SK-N-SH (cell line): ENCODE measurements around the gene TRMT1. TPM values are rescaled to one million over a fixed set of nuclear protein-coding genes. Genes with fewer than 3 reads are reported as not detected.
"Not testable (repeated sequence)": the region's sequence is repeated elsewhere in the genome, so short reads cannot be mapped to it uniquely, and the experiment has no call there.

ENCODE experiments used
- CTCF ChIA-PET: fragments of 300-600, 350-600 bp; formaldehyde crosslinking; extraction: SDS; loops from one replicate; lab custom pipeline; 2021; lab: Yijun Ruan, JAX
- POLR2A ChIA-PET: fragments of 350-600 bp; sonication (Branson Sonifier 250); formaldehyde crosslinking; extraction: SDS; loops from one replicate; lab custom pipeline; 2020; ENCODE audit warnings: antibody characterized with exemption, inconsistent platforms; lab: Yijun Ruan, JAX
- DNase-seq: peaks from one replicate; pipeline ENCODE4 v3.0.0; 2012
- H2AFZ ChIP-seq: fragments of 200-600 bp; sonication (generic); 2 replicates; pipeline ENCODE4 v1.8.1; 2016; ENCODE audit warnings: antibody characterized with exemption, mild to moderate bottlenecking, low read depth
- H3F3A ChIP-seq: fragments of 200-600 bp; sonication (generic); replicated peaks from 2 replicates; pipeline ENCODE3; 2016; ENCODE audit warnings: antibody characterized with exemption, mild to moderate bottlenecking; ENCODE audit not compliant: insufficient read depth
- H3K27ac ChIP-seq, 2 experiments: fragments of 200-500 bp in 1 of 2; fragments of 200-600 bp in 1 of 2; sonication (Bioruptor generic) in 1 of 2; sonication (generic), shearing (Covaris generic) in 1 of 2; 2 replicates each; pipeline versions ENCODE4 v1.5.1 to v1.6.1; 2014 to 2016; ENCODE audit warnings: low read depth in 2 of 2, inconsistent platforms in 1 of 2, low read length in 1 of 2, mild to moderate bottlenecking in 1 of 2, mixed read lengths in 1 of 2
- H3K27me3 ChIP-seq: fragments of 200-600 bp; sonication (generic), shearing (Covaris generic); 2 replicates; pipeline ENCODE4 v1.6.1; 2016; ENCODE audit warnings: mixed run types; ENCODE audit not compliant: insufficient read depth
- H3K36me3 ChIP-seq, 2 experiments: fragments of 200-500 bp in 1 of 2; fragments of 200-600 bp in 1 of 2; sonication (Bioruptor generic) in 1 of 2; sonication (generic) in 1 of 2; replicated peaks in 1 of 2; 2 replicates each; pipeline versions ENCODE3 to v1.5.1; 2014 to 2016; ENCODE audit warnings: low read length in 1 of 2, mild to moderate bottlenecking in 1 of 2; ENCODE audit not compliant: insufficient read depth in 2 of 2, control insufficient read depth in 1 of 2
- H3K4me1 ChIP-seq, 2 experiments: fragments of 200-500 bp in 1 of 2; fragments of 200-600 bp in 1 of 2; sonication (Bioruptor generic) in 1 of 2; sonication (generic), shearing (Covaris generic) in 1 of 2; 2 replicates each; pipeline versions ENCODE4 v1.5.1 to v1.6.1; 2014 to 2016; ENCODE audit warnings: low read depth in 1 of 2, low read length in 1 of 2, mixed run types in 1 of 2; ENCODE audit not compliant: insufficient read depth in 2 of 2, control insufficient read depth in 1 of 2
- H3K4me2 ChIP-seq: fragments of 200-600 bp; sonication (generic), shearing (Covaris generic); 2 replicates; pipeline ENCODE4 v1.6.1; 2017; ENCODE audit warnings: mixed run types
- H3K4me3 ChIP-seq, 2 experiments: fragments of 200-500 bp in 1 of 2; fragments of 200-600 bp in 1 of 2; sonication (Bioruptor generic) in 1 of 2; sonication (generic), shearing (Covaris generic) in 1 of 2; 2 replicates each; pipeline versions ENCODE4 v1.5.1 to v1.8.1; 2014 to 2016; ENCODE audit warnings: low read depth in 2 of 2, inconsistent platforms in 1 of 2, low read length in 1 of 2, mild to moderate bottlenecking in 1 of 2, mixed read lengths in 1 of 2, moderate library complexity in 1 of 2
- H3K79me2 ChIP-seq: fragments of 200-600 bp; sonication (generic); 2 replicates; pipeline ENCODE4 v1.8.1; 2017; ENCODE audit warnings: mild to moderate bottlenecking; ENCODE audit not compliant: insufficient read depth
- H3K9ac ChIP-seq: fragments of 200-600 bp; sonication (generic); 2 replicates; pipeline ENCODE4 v1.6.1; 2017; ENCODE audit warnings: mixed run types
- H3K9me2 ChIP-seq: fragments of 200-600 bp; sonication (generic); 2 replicates; pipeline ENCODE4 v1.6.1; 2017; ENCODE audit warnings: mixed run types
- H3K9me3 ChIP-seq: fragments of 200-600 bp; sonication (generic); 2 replicates; pipeline ENCODE4 v1.6.1; 2017; ENCODE audit warnings: mixed run types, mild to moderate bottlenecking, moderate library complexity
- H4K20me1 ChIP-seq: fragments of 200-600 bp; sonication (generic); 2 replicates; pipeline ENCODE4 v1.6.1; 2017; ENCODE audit warnings: mild to moderate bottlenecking, mixed run types; ENCODE audit not compliant: insufficient read depth
- ELF1 ChIP-seq: IDR thresholded peaks from 2 replicates; pipeline ENCODE4 v1.4.0; 2012
- GATA2 ChIP-seq: sonication (generic); formaldehyde crosslinking; IDR thresholded peaks from 2 replicates; pipeline ENCODE4 v1.5.0; 2020; ENCODE audit warnings: mild to moderate bottlenecking, missing genetic modification reagents
- MAX ChIP-seq: IDR thresholded peaks from 2 replicates; pipeline ENCODE4 v1.4.0; 2012; ENCODE audit warnings: low read depth
- NRF1 ChIP-seq: IDR thresholded peaks from 2 replicates; pipeline ENCODE4 v1.6.1; 2012; ENCODE audit warnings: low read depth, mild to moderate bottlenecking, low read length
- SIN3A ChIP-seq: IDR thresholded peaks from 2 replicates; pipeline ENCODE4 v1.6.1; 2012; ENCODE audit warnings: low read depth, mild to moderate bottlenecking, low read length, moderate library complexity, borderline replicate concordance
- TAF1 ChIP-seq: IDR thresholded peaks from 2 replicates; pipeline ENCODE4 v1.6.1; 2012; ENCODE audit warnings: low read depth, mild to moderate bottlenecking, low read length, moderate library complexity, borderline replicate concordance
- YY1 ChIP-seq: IDR thresholded peaks from 2 replicates; pipeline ENCODE4 v1.4.0; 2012; ENCODE audit warnings: low read depth, mild to moderate bottlenecking
- WGBS: methylation state at CpG from one replicate; pipeline ENCODE4 v1.1.6; 2017; ENCODE audit warnings: low lambda C conversion rate; 5-methylcytosine and 5-hydroxymethylcytosine counted together
- polyA plus RNA-seq, 3 experiments: library from polyadenylated mRNA; depleted of rRNA; stranded (reverse); fragments of >200 nt; gene quantifications; 2 replicates each; pipeline ENCODE4 v1.2.3, GENCODE V29; 2012
- TF ChIP-seq, protein P1 (sequence below): fragments of 150-350 bp; IDR thresholded peaks from 2 replicates; pipeline ENCODE4 v1.6.1; 2016; ENCODE audit warnings: mild to moderate bottlenecking, low read depth, low read length
- TF ChIP-seq, protein P2 (sequence below): IDR thresholded peaks from 2 replicates; pipeline ENCODE4 v1.4.0; 2012; ENCODE audit warnings: low read depth, borderline replicate concordance
- TF ChIP-seq, protein P3 (sequence below): fragments of 150-350 bp; IDR thresholded peaks from 2 replicates; pipeline ENCODE4 v1.6.1; 2017; ENCODE audit warnings: antibody characterized with exemption, low read length, low read depth, borderline replicate concordance

Gene TRMT1
- polyA plus RNA-seq, 1 of the 3 experiments (the other 2 are of a cell fraction), result 64.9 TPM

DNA sequence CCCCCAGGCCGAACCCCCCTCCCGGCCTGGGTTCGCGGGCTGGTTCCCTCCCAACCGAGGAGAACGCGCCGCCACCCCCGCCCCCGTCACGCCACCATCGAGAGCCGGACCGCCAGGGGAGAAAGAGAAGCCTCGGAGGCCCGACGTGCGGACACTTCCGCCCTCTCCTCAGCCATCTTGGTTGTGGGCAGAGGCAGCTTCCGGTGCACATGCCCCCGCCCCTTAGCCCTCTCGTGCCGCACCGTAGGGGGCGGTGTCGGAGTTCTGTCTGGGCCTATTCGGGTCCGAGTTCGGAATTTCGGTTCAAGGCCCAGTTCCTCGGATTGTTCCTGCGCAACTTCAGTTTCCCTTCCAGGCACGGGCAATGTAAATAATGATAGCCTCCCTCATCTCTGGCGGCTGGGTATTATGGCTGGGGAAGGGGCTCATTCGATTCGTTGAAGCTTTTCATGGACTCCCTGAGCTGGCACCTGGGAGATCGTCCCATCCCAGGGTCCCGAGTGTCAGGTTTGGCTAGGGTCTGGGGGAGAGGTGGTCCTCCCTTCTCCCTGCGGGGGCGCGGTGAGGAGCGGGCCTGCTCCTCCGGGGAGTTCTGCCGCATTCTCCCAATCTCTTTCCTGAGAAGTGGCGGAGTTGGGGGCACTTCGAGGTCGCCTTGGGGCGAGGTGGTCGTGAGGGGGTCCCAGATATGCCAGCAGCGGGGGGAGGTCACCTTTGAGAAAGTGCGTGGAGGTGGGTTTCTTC lies 33.8 kb upstream of the TRMT1 start, which contains the start of the genes IER2 and STX10 (continued):
- TF ChIP-seq MAX (peak; percentile 80), SIN3A (peak; percentile 56; the same call in 1 of the 2 replicates), GATA2 (CRISPR knock-in tag) (no peak), YY1 (peak; percentile 99)
- TF ChIP-seq, protein P1, sequence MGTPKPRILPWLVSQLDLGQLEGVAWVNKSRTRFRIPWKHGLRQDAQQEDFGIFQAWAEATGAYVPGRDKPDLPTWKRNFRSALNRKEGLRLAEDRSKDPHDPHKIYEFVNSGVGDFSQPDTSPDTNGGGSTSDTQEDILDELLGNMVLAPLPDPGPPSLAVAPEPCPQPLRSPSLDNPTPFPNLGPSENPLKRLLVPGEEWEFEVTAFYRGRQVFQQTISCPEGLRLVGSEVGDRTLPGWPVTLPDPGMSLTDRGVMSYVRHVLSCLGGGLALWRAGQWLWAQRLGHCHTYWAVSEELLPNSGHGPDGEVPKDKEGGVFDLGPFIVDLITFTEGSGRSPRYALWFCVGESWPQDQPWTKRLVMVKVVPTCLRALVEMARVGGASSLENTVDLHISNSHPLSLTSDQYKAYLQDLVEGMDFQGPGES, result no peak
- TF ChIP-seq, protein P2, sequence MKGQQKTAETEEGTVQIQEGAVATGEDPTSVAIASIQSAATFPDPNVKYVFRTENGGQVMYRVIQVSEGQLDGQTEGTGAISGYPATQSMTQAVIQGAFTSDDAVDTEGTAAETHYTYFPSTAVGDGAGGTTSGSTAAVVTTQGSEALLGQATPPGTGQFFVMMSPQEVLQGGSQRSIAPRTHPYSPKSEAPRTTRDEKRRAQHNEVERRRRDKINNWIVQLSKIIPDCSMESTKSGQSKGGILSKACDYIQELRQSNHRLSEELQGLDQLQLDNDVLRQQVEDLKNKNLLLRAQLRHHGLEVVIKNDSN, result no peak
- TF ChIP-seq, protein P3, sequence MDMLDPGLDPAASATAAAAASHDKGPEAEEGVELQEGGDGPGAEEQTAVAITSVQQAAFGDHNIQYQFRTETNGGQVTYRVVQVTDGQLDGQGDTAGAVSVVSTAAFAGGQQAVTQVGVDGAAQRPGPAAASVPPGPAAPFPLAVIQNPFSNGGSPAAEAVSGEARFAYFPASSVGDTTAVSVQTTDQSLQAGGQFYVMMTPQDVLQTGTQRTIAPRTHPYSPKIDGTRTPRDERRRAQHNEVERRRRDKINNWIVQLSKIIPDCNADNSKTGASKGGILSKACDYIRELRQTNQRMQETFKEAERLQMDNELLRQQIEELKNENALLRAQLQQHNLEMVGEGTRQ, result no peak

GRCh38 chr19:13149628-13150186 lies 33.2 kb upstream of the TRMT1 start:
- H3K27ac ChIP-seq, result peak overlapping the region; percentile 95 to 99
- CTCF ChIA-PET, result interaction anchor here (0.6 to 1.8 kb wide), 12 partner anchors 12 to 184 kb away, joined by 3 to 10 read pairs (median 4); no protein-coding TSS in a partner anchor
- peaks cover 11% of the 10 kb centered on the region for H3F3A ChIP-seq
- peaks cover 0 to 7% of the 10 kb centered on the region in 2 experiments; a peak in 1 of 4 replicates for H3K4me1 ChIP-seq
- H3K9me3 ChIP-seq, result no peaks in the 10 kb centered on the region
- H2AFZ ChIP-seq, result peak overlapping the region; percentile 71; the same call in 1 of the 2 replicates
- H4K20me1 ChIP-seq, result peaks cover 18% of the 10 kb centered on the region
- no peaks in the 10 kb centered on the region for H3K27me3 ChIP-seq
- H3K79me2 ChIP-seq, result peaks cover 62% of the 10 kb centered on the region
- POLR2A ChIA-PET, result interaction anchor here (0.7 to 2.8 kb wide), 6 partner anchors 11 to 31 kb away, joined by 3 to 24 read pairs (median 5); partner anchors contain the start of gene NACC1
- peak overlapping the region; percentile 94 for H3K9ac ChIP-seq
- peak overlapping the region; percentile 83 to 94 for H3K4me3 ChIP-seq
- 3% methylated on average over 16 of the region's 46 CpGs for WGBS
- H3K36me3 ChIP-seq, result peaks cover 3 to 15% of the 10 kb centered on the region in 2 experiments
- H3K4me2 ChIP-seq, result peak overlapping the region; percentile 81
- H3K9me2 ChIP-seq, result no peaks in the 10 kb centered on the region
- peak; percentile 66 for DNase-seq
- no peak for TF ChIP-seq GATA2 (CRISPR knock-in tag)
- no peak for TF ChIP-seq ELF1
- peak; percentile 77 for TF ChIP-seq MAX
- TF ChIP-seq TAF1, result peak; percentile 30; the same call in 1 of the 2 replicates
- peak; percentile 46; the same call in 1 of the 2 replicates for TF ChIP-seq NRF1
- TF ChIP-seq, all 33 proteins: peak for 3

- WGBS, result 21% methylated on average over 11 of the region's 17 CpGs
- peaks cover 57% of the 10 kb centered on the region for H3K79me2 ChIP-seq
- peaks cover 6 to 15% of the 10 kb centered on the region in 2 experiments for H3K36me3 ChIP-seq
- not testable (repeated sequence) for H3K4me1 ChIP-seq, DNase-seq, H3K27me3 ChIP-seq, H3F3A ChIP-seq, H3K9me2 ChIP-seq, H3K9me3 ChIP-seq
- POLR2A ChIA-PET, result interaction anchor here (0.9 to 2.8 kb wide), 5 partner anchors 10 to 196 kb away, joined by 3 to 24 read pairs (median 5); partner anchors contain the start of gene NACC1
- H3K27ac ChIP-seq, result peak overlapping the region; percentile 95 to 99; a peak in 3 of 4 replicates
- H3K9ac ChIP-seq, result peak overlapping the region; percentile 94; the same call in 1 of the 2 replicates
- H2AFZ ChIP-seq, result peak overlapping the region; percentile 71; the same call in 1 of the 2 replicates
- peaks cover 13% of the 10 kb centered on the region for H4K20me1 ChIP-seq
- H3K4me2 ChIP-seq, result peak overlapping the region; percentile 81
- CTCF ChIA-PET, result interaction anchor here (0.6 to 1.8 kb wide), 7 partner anchors 12 to 174 kb away, joined by 3 to 10 read pairs (median 5); no protein-coding TSS in a partner anchor
- H3K4me3 ChIP-seq, result peak overlapping the region; percentile 83 to 94
Observed at GRCh38 chr19:13149173-13149627, 32.7 kb upstream of the TRMT1 start.
